Loucy (cell line): Measurements from ENCODE around the gene DIRAS3.

Source experiments
- H2AFZ ChIP-seq: fragments of 200-600 bp; sonication (generic); 2 replicates; pipeline ENCODE4 v1.6.0; 2016; ENCODE audit warnings: antibody characterized with exemption, mild to moderate bottlenecking, low read length, moderate library complexity
- H3F3A ChIP-seq: fragments of 200-600 bp; 2 replicates; pipeline ENCODE4 v1.6.0; 2016; ENCODE audit warnings: antibody characterized with exemption, low read depth, mild to moderate bottlenecking
- H3K27me3 ChIP-seq: fragments of 200-600 bp; sonication (generic); 2 replicates; pipeline ENCODE4 v1.6.1; 2014; ENCODE audit warnings: low read length, mild to moderate bottlenecking; ENCODE audit not compliant: insufficient read depth, poor library complexity, severe bottlenecking
- H3K36me3 ChIP-seq: fragments of 200-600 bp; sonication (generic); 2 replicates; pipeline ENCODE4 v1.6.1; 2016; ENCODE audit warnings: low read length; ENCODE audit not compliant: insufficient read depth
- H3K4me1 ChIP-seq: fragments of 200-600 bp; sonication (generic); 2 replicates; pipeline ENCODE4 v1.5.1; 2014; ENCODE audit warnings: low read length, mild to moderate bottlenecking; ENCODE audit not compliant: insufficient read depth, poor library complexity, severe bottlenecking
- H3K4me2 ChIP-seq: fragments of 200-600 bp; sonication (generic); 2 replicates; pipeline ENCODE4 v1.6.0; 2014; ENCODE audit warnings: antibody characterized with exemption, low read length, low read depth, mild to moderate bottlenecking; ENCODE audit not compliant: poor library complexity, severe bottlenecking
- H3K4me3 ChIP-seq: fragments of 200-600 bp; sonication (generic); 2 replicates; pipeline ENCODE4 v1.5.1; 2014; ENCODE audit warnings: low read length, mild to moderate bottlenecking, mixed read lengths; ENCODE audit not compliant: poor library complexity, severe bottlenecking
- H3K79me2 ChIP-seq: fragments of 200-600 bp; sonication (generic); 2 replicates; pipeline ENCODE4 v1.6.1; 2014; ENCODE audit warnings: low read length; ENCODE audit not compliant: insufficient read depth
- H3K9ac ChIP-seq: fragments of 200-600 bp; sonication (generic); 2 replicates; pipeline ENCODE4 v1.6.0; 2014; ENCODE audit warnings: mild to moderate bottlenecking, low read depth, low read length, moderate library complexity; ENCODE audit not compliant: poor library complexity, severe bottlenecking
- H3K9me2 ChIP-seq: fragments of 200-600 bp; sonication (generic); replicated peaks from 2 replicates; pipeline ENCODE4 v1.6.1; 2016; ENCODE audit warnings: low read depth, low read length, mixed read lengths
- H3K9me3 ChIP-seq: fragments of 200-600 bp; sonication (generic); 2 replicates; pipeline ENCODE4 v1.6.1; 2014; ENCODE audit warnings: mild to moderate bottlenecking, antibody characterized with exemption, low read length, low read depth; ENCODE audit not compliant: insufficient read depth
- H4K20me1 ChIP-seq: fragments of 200-600 bp; sonication (generic); 2 replicates; pipeline ENCODE4 v1.6.0; 2014; ENCODE audit warnings: antibody characterized with exemption, low read length, mild to moderate bottlenecking; ENCODE audit not compliant: insufficient read depth, poor library complexity, severe bottlenecking
- EZH2phosphoT487 ChIP-seq: fragments of 200-600 bp; IDR thresholded peaks from 2 replicates; pipeline ENCODE4 v1.6.1; 2018; ENCODE audit warnings: antibody characterized with exemption, mild to moderate bottlenecking, moderate library complexity, borderline replicate concordance
- TF ChIP-seq, protein P1 (sequence below): fragments of 200-600 bp; sonication (generic); conservative IDR thresholded peaks from 2 replicates; pipeline ENCODE4 v1.5.1; 2014; ENCODE audit warnings: mild to moderate bottlenecking, antibody characterized with exemption, low read length

The DIRAS3 gene

DNA sequence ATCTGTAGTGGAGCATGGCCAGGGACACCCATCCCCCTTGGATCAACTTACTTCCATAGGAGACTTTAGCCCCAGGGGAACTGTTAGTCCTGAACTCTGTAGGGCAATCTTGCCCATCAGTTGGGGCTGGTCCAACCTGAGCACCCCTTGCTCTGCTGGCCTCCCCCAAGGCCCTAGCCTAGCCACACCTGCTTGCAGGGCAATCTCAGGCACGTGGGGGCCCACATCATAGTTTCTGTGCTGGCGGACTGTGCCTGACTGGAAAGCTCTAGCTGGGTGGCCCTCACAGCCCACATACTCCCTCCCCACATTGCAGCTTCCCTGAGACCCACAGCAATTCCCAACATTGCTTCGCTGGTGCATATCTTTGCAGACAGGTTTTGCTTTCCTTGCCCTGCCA is 6.6 kb upstream of the DIRAS3 start:
- no peaks in the 10 kb centered on the region for H4K20me1 ChIP-seq
- TF ChIP-seq EZH2phosphoT487 = no peak
- TF ChIP-seq, protein P1, sequence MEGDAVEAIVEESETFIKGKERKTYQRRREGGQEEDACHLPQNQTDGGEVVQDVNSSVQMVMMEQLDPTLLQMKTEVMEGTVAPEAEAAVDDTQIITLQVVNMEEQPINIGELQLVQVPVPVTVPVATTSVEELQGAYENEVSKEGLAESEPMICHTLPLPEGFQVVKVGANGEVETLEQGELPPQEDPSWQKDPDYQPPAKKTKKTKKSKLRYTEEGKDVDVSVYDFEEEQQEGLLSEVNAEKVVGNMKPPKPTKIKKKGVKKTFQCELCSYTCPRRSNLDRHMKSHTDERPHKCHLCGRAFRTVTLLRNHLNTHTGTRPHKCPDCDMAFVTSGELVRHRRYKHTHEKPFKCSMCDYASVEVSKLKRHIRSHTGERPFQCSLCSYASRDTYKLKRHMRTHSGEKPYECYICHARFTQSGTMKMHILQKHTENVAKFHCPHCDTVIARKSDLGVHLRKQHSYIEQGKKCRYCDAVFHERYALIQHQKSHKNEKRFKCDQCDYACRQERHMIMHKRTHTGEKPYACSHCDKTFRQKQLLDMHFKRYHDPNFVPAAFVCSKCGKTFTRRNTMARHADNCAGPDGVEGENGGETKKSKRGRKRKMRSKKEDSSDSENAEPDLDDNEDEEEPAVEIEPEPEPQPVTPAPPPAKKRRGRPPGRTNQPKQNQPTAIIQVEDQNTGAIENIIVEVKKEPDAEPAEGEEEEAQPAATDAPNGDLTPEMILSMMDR = no peak
- H3K79me2 ChIP-seq = no peaks in the 10 kb centered on the region

DNA sequence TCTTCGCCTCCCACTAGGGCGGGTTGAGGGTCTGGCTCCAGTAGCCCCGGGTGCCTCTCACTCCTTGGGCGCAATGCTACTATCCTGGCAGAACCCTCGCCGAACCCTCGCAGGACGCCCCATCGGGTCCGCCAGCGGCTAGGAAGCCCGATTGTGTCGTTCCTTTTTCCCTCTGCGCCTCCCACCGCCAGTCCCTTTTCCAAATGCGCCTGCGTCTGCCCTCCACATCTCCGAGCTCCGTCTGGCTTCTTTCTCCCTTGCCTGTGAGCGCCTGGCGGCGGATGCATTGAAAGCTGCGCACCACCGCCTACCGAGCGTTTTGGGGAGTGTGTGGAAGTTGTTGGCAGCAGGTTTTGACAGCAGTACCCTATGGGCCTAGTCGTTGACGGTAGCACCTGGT is 1.0 kb upstream of the DIRAS3 start:
- Histone ChIP-seq H3K4me2 (no peak overlapping the region), H2AFZ (no peak overlapping the region), H3K27me3 (no peaks in the 10 kb centered on the region), H4K20me1 (no peaks in the 10 kb centered on the region), H3K4me3 (no peak overlapping the region), H3K9me2 (no peaks in the 10 kb centered on the region), H3K79me2 (no peaks in the 10 kb centered on the region), H3K9ac (no peak overlapping the region), H3K4me1 (no peaks in the 10 kb centered on the region), H3K9me3 (no peaks in the 10 kb centered on the region), H3F3A (no peaks in the 10 kb centered on the region), H3K36me3 (no peaks in the 10 kb centered on the region)
- TF ChIP-seq, protein P1 = no peak
- no peak for TF ChIP-seq EZH2phosphoT487

More for the DNA sequence above, 6.6 kb upstream of the DIRAS3 start:
- Histone ChIP-seq H3F3A (no peaks in the 10 kb centered on the region), H3K4me1 (no peaks in the 10 kb centered on the region), H3K27me3 (no peaks in the 10 kb centered on the region), H3K9me3 (no peaks in the 10 kb centered on the region), H3K4me3 (no peak overlapping the region), H3K4me2 (no peak overlapping the region), H3K9ac (no peak overlapping the region), H2AFZ (no peak overlapping the region), H3K9me2 (no peaks in the 10 kb centered on the region), H3K36me3 (no peaks in the 10 kb centered on the region)

DNA sequence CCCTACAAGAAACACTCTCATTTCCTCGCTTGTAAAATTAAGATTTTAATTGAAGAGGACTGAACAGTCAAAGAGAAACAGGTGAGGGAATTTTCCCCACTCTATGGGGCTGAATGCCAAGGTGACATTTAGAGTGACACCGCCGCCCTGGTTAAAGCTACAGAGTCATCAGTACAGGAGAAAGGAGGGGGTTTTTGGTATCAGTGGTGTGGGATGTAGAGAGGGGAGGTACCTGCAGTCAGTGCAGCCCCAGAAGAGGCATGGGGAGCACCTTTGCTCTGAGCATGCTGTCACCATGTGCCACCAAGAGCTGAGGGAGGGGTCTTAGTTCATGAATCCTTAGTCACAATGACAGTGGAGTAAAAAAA is 2.8 kb downstream of the DIRAS3 start:
- Histone ChIP-seq H3K9me3 (no peaks in the 10 kb centered on the region), H3K4me2 (no peak overlapping the region), H3K9ac (no peak overlapping the region), H4K20me1 (no peaks in the 10 kb centered on the region), H3K9me2 (no peaks in the 10 kb centered on the region), H3K4me3 (no peak overlapping the region), H3K79me2 (no peaks in the 10 kb centered on the region), H3K4me1 (no peaks in the 10 kb centered on the region), H3F3A (no peaks in the 10 kb centered on the region), H3K36me3 (no peaks in the 10 kb centered on the region), H2AFZ (no peak overlapping the region), H3K27me3 (no peaks in the 10 kb centered on the region)
- TF ChIP-seq, protein P1 = no peak
- no peak for TF ChIP-seq EZH2phosphoT487
